Left ventricle myocardium inferior (tissue), 1 donor: Measurements from ENCODE around the gene AGO3. TPM values are rescaled to one million over a fixed set of nuclear protein-coding genes. Genes with fewer than 3 reads are reported as not detected.
A peak's percentile ranks its signal among the peaks of the same experiment; 100 is the strongest.

Experiments
- DNase-seq: peaks from one replicate; pipeline ENCODE4 v3.0.0-alpha.2; 2020
- H3K27ac ChIP-seq: fragments of 200-600 bp; replicated peaks from 2 replicates; pipeline ENCODE4 v1.8.0; 2021
- H3K27me3 ChIP-seq: fragments of 200-600 bp; 2 replicates; pipeline ENCODE4 v1.8.0; 2021; ENCODE audit warnings: low read depth
- H3K36me3 ChIP-seq: fragments of 200-600 bp; 2 replicates; pipeline ENCODE4 v1.8.0; 2021
- H3K4me1 ChIP-seq: fragments of 200-600 bp; 2 replicates; pipeline ENCODE4 v1.8.0; 2021
- H3K4me3 ChIP-seq: fragments of 200-600 bp; 2 replicates; pipeline ENCODE4 v1.8.0; 2021; ENCODE audit warnings: mild to moderate bottlenecking, moderate library complexity
- H3K9me3 ChIP-seq: fragments of 200-600 bp; replicated peaks from 2 replicates; pipeline ENCODE4 v1.8.0; 2021
- CTCF ChIP-seq: fragments of 200-600 bp; IDR thresholded peaks from 2 replicates; pipeline ENCODE4 v1.8.0; 2021; ENCODE audit warnings: antibody characterized with exemption, mild to moderate bottlenecking, borderline replicate concordance
- intact Hi-C: fragments of 100-400 bp; cut with micrococcal nuclease; formaldehyde crosslinking; loops from one replicate; pipeline ENCODE4 v1.11.0; 2022
- total RNA-seq: library from RNA; stranded (reverse); fragmentation: NEBNext Ultra II Directional; extraction: Animal tissue kit (Norgen Biotek cat#: 25700); gene quantifications from one replicate; pipeline ENCODE4 v1.2.1, GENCODE V29; 2021
- donor health status: DM: no; HTN: yes; CAD: no; lungs with severe emphysema.

AGO3 gene
- total RNA-seq, 1 donor from 2014 or later, result 12.1 TPM

DNA sequence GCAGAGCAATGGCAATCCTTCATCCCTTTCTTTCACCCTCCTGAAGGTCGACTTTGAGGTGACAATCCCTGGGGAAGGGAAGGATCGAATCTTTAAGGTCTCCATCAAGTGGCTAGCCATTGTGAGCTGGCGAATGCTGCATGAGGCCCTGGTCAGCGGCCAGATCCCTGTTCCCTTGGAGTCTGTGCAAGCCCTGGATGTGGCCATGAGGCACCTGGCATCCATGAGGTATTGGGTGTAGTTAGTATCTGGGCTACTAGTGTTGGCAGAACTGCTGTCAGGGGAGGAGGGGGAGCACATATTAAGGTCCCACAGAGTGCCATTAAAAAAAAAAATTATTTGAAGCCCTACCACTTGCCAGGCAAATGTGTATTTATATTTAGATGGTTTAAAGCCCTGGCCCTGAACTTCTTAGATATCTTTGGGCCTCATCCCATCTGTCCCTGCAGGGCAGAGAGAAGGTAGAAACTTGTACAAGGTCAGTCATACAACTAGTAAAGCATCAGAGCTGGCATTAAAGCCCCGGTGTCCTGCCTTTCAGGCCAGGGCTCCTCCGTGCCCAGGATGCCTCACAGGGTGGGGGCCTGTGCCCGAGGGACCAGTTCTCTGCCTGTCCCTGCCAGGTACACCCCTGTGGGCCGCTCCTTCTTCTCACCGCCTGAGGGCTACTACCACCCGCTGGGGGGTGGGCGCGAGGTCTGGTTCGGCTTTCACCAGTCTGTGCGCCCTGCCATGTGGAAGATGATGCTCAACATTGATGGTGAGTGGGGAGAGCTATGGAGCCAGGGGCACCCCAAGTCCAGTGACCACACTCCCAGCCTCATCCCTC lies 37.6 kb upstream of the AGO3 start:
- Histone ChIP-seq H3K4me3 (no peak overlapping the region), H3K4me1 (peaks cover 24% of the 10 kb centered on the region), H3K36me3 (peaks cover 93% of the 10 kb centered on the region), H3K9me3 (no peaks in the 10 kb centered on the region), H3K27ac (no peak overlapping the region), H3K27me3 (no peaks in the 10 kb centered on the region)
- no peak for TF ChIP-seq CTCF
- intact Hi-C loops, result no loop called here
- DNase-seq, result no peak

GRCh38 chr1:35894183-35894582 lies 36.7 kb upstream of the AGO3 start:
- Histone ChIP-seq H3K4me1 (peaks cover 24% of the 10 kb centered on the region), H3K36me3 (peaks cover 94% of the 10 kb centered on the region), H3K4me3 (no peak overlapping the region), H3K27ac (peak overlapping the region; percentile 27), H3K27me3 (no peaks in the 10 kb centered on the region), H3K9me3 (no peaks in the 10 kb centered on the region)
- TF ChIP-seq CTCF, result no peak
- intact Hi-C loops, result no loop called here
- no peak for DNase-seq

DNA sequence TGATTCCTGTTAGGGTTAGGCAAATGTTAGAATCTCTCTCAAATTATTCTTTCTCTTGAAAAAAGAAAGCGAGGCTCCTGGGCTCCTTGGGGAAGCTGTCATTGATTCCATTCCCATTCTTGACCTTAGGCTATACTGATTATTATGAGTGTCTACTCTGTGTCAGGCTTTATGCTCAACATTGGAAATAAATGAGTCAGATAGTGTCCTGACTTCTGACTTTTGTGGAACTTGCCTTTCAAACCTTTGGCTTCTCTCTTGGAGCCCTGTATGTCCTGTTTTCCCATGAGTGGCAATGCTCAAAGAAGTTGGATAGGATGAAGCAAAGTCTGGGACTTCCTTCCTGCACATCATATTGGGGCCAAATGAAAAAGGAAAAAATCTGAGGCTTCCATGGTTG lies 36.2 kb upstream of the AGO3 start:
- Histone ChIP-seq H3K36me3 (peaks cover 92% of the 10 kb centered on the region), H3K27ac (no peak overlapping the region), H3K4me1 (peaks cover 24% of the 10 kb centered on the region), H3K9me3 (no peaks in the 10 kb centered on the region), H3K4me3 (no peak overlapping the region), H3K27me3 (no peaks in the 10 kb centered on the region)
- intact Hi-C loops, result no loop called here
- DNase-seq, result no peak
- TF ChIP-seq CTCF, result no peak

DNA sequence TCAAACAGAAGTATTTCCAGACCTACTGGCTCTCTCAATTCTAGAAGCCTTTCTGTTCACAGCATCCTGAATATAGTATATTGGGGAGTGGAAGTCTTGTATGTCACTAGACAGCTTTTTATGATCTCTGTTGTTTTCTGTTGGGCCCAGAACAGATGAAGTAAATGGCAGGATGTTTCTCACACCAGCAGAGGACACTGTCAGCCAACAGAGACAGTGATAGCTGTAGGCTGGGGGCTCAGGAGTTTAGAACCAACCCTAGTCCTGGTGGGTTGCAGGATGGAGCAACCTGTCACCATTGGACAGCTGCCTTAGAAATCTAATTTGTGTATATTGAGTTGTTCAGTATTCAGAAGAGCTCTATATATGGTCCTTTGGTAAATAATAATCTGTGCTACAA lies 31.0 kb upstream of the AGO3 start:
- intact Hi-C loops, result no loop called here
- TF ChIP-seq CTCF, result no peak

GRCh38 chr1:35901235-35901634 lies 29.7 kb upstream of the AGO3 start:
- intact Hi-C loops, result no loop called here
- no peak overlapping the region for H3K4me3 ChIP-seq
- no peak for TF ChIP-seq CTCF

More for the DNA sequence above, 31.0 kb upstream of the AGO3 start:
- Histone ChIP-seq H3K4me3 (no peak overlapping the region), H3K4me1 (no peaks in the 10 kb centered on the region), H3K36me3 (peaks cover 90% of the 10 kb centered on the region), H3K9me3 (no peaks in the 10 kb centered on the region), H3K27me3 (no peaks in the 10 kb centered on the region), H3K27ac (no peak overlapping the region)
- no peak for DNase-seq

More at GRCh38 chr1:35901235-35901634, 29.7 kb upstream of the AGO3 start:
- no peak for DNase-seq
- Histone ChIP-seq H3K9me3 (no peaks in the 10 kb centered on the region), H3K27ac (no peak overlapping the region), H3K36me3 (peaks cover 90% of the 10 kb centered on the region), H3K4me1 (no peaks in the 10 kb centered on the region), H3K27me3 (no peaks in the 10 kb centered on the region)
